Fibroblast of skin of back (primary cell): ENCODE measurements around the gene GGT7.
"Not testable (repeated sequence)": the region's sequence is repeated elsewhere in the genome, so short reads cannot be mapped to it uniquely, and the experiment has no call there.

Experiments used
- DNase-seq: peaks from one replicate; pipeline ENCODE4 v3.0.0-alpha.2; 2013

GGT7 gene

DNA sequence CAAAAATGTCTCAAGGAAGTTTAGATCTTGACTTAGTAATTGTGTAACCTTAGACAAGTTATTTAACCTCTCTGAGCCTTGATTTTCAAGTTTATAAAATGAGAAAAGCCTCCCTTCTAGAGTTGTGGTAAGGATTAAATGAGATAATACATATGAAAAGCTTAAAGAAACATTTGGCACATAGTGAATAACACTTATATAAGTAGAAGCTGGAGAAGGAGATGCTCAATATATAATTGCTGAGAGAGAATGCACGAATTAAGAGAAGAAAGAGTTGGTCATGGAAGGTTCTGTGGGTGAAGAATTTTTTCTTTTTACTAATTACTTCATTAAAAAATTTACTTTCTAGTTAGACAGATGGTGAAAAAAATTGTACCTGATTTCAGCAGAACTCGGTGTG, 9.0 kb upstream of the GGT7 start:
- no peak for DNase-seq

DNA sequence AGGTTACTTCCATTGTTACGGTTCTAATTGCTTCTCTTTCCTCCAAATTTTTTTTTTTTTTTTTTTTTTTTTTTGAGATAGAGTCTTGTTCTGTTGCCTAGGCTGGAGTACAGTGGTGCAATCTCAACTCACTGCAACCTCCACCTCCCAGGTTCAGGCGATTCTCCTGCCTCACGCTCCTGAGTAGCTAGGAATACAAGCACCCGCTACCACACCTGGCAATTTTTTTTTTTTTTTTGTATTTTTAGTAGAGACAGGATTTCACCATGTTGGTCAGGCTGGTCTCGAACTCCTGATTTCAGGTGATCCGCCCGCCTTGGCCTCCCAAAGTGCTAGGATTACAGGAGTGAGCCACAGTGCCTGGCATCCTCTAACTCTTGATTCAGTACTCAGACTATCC, 8.3 kb upstream of the GGT7 start:
- DNase-seq = not testable (repeated sequence)

DNA sequence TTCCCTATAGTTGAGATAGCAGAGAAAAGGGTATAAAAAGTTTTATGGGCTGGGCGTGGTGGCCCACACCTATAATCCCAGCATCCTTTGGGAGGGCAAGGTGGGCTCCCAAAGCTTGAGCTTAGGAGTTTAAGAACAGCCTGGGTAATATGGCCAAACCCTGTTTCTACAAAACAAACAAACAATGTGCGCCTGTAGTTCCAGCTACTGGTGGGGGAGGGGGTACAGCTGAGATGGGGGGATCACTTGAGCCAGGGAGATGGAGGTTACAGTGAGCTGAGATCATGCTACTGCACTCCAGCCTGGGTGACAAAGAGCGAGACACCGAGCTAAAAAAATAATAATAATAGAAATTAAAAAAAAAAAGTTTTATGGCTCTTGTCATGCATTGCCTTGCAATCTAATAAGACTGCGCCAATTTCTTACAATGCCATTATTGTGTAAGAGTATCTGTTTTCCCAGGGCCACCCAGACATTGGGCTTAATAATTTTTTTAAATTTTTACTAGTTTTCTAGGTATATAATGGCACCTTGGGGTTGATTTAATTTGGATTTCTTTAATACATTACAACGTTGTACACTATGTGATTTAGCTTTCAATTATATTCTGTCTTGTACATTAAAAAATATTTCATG, 7.7 kb upstream of the GGT7 start:
- no peak for DNase-seq

DNA sequence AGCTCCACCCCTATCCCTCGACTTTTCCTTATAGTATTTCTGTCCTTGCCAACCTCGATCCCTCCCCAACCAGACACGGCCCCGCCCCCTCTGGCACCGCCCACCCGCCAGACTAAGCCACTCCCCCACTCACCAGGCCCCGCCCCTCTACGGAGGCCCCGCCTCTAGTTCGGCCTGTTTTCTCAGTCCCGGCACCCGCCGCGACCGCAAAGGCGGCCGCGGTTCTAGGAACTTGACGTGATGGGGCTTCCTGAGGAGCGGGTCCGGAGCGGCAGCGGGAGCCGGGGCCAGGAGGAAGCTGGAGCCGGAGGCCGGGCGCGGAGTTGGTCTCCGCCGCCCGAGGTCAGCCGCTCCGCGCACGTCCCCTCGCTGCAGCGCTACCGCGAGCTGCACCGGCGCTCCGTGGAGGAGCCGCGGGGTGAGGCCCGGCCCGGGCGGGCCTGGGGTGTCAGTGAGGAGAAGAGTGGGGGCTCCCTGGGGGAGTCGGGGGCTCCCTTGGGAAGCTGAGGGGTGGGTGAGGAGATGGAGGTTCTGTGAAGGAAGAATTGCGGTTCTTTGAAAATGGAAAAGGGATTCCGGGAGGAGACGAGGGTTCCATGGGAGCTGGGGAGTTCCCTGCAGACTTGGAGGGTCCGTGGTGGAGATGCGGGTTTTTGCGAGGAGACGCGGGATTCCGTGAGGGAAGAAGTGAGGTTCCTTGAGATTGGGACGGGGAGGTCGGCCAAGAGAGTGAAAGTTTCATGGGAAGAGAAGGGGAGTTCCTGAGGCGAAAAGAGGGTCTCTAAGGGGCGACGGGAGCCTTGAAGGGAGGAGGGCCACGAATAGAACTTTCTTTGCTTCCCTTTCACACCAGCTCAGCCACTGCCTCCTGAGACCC, 4.0 kb upstream of the GGT7 start, which contains the start of gene ACSS2:
Gene ACSS2, plus strand, starts transcription at position 207 of the 877 bp plus-strand sequence. Its CDS starts 34 bp downstream, at position 241.
- DNase-seq = no peak

DNA sequence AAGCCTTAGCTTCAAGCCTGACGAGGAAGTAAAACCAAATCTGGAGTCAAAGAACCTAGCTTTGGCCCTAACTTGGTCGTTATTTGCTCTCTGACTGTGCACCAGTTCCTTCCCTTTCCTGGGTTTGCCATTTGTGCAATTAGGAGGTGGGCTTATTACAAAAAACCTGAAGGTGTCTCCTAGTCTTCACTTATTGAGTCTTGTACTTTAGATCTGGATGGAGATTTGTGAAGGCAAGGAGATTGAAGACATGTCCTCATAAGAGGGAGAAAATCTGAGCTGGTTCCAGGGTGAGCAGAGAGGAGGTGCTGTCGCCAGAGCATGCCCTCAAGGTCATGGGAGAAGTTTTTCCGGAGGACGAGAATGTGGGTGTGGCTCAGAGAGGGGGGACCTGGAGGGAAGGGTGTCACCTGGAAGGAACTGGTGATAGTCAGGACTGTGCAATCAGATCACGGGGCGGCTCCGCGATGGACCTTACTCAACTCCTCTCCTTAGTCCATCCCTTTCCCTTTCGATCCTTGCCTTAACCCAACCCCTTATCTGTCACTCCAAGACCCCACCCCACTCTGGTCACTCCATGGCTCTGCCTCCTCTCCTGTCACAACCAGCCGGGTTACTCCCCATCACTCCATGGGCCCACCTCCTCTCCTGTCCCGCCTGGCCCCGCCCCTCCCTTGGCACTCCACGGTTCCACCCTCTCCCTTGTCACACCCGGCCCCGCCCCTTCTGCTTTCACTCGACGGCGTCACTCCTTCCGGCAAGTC, 3.2 kb upstream of the GGT7 start:
- DNase-seq = peak; percentile 98

DNA sequence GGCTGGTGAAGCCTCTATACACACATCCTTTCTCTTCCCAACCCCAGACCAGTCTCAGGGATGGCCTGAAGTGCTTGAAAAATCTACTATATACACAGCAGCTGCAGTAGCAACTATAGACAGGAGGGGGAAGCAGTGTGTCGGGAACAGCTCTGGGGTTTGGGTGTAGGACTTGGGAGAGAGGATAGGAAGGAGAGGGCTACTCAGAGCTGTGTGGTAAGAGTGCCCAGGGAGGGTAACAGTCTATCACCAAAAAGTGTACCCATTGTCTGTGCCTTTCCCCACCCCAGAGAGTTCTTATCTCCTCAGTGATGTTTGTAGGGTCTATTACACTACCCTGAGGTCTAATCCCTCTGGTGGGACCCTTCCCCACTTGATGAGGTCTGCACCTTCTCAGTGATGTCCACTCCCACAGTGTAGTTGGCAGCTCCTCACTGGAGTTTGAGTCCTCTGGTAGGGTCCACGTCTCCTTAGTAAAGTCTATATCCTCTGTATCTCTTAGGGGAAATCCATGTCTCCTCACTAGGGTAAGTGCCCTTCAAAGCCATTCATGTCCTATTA, 1.5 kb upstream of the GGT7 start:
- DNase-seq = peak; percentile 85

DNA sequence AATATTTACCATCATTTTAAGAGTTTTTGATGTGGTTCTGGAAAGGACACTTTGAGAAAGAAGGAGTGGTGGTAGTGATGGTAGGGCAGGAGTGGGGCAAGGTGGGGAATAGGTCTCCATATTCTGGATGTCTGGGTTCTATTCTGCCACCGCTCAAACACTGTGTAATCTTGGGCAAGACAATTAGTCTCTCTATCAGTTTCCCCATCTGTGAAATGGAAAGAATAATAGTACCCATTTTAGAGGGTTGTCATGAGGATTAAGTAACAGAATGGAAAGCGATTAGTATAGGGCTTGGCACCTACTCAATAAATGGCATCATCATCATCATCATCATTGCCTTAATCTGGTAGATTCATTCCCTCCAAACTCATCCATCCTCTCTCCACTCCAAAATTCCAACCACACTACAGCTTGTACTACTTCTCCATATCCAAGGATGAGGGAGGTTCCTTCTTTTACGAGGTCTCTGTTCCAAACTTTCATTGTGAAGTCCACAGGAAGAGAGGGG, 982 bp upstream of the GGT7 start:
- no peak for DNase-seq

DNA sequence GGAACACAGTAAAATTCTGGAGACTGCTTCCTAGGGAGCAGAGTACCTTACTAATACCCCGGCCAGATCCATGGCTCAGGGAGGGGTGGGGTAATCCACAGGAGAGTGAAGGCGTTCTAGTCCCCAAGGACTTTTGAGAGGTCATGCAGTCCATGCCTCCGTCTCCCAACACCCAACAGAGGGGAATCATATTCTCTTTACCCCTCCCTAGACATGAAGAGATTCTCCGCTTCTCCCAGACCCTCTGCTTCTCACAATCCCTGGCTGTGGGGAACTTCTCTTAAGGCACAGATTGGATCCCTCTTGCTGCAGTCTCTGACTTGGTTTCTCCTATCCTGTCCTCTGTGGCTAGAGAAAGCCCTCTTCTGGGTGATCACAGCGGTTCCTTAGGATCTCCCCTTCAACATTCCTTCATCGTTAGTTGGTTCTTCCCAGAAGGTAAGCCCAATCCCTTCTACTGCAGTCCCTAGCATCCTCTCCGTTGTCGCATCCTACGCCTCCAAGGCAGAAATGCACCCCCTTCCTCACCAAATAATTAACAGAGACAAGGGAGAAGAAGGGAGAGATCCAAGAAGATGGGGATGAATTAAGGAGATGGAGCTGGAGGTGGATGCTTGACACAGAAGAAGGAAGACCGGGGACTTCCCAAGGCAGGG, 562 bp downstream of the GGT7 start:
- no peak for DNase-seq

DNA sequence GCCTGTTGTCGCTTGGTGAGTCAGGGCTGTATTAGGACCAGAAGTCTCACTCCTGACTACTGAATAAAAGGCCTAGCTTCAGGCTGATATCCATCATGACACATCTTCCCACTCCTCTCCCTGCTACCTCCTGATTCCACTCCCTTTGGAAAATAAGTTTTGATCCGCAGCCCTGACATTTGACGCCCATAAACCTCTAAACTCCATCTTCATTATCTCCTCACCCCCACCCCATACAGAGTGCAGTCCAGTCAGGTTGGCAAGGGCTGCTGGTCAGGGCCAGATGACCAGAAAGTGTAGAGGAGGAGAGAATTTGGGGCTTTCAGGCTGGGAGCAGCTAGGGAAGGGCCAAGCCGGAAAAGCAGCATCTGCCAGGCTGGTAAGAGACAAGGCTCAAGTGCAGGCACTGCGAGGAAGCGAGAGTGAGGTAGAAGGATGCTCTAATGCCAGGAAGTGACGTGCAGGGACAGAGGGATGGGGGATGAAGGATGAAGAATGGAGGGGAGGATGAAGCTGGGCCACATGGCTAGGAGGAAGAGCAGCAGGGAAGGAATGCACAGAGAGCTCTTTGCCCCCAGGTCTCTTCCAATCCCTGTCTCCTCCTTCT, 1.2 kb downstream of the GGT7 start:
- no peak for DNase-seq

DNA sequence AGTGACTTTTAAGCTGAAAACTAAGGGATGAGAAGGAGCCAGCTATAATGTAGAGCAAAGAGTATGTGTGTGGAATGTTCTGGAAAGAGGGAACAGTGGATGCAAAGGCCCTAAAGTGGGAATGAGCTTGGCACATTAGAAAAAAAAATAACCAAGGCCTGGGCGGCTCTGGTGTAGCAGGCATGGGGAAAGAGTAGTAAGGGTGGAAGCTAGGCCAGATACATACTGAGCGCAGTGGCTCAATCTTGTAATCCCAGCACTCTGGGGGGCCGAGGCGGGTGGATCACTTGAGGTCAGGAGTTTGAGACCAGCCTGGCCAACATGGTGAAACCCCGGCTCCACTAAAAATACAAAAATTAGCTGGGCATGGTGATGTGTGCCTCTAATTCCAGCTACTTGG, 8.4 kb downstream of the GGT7 start:
- DNase-seq = no peak

DNA sequence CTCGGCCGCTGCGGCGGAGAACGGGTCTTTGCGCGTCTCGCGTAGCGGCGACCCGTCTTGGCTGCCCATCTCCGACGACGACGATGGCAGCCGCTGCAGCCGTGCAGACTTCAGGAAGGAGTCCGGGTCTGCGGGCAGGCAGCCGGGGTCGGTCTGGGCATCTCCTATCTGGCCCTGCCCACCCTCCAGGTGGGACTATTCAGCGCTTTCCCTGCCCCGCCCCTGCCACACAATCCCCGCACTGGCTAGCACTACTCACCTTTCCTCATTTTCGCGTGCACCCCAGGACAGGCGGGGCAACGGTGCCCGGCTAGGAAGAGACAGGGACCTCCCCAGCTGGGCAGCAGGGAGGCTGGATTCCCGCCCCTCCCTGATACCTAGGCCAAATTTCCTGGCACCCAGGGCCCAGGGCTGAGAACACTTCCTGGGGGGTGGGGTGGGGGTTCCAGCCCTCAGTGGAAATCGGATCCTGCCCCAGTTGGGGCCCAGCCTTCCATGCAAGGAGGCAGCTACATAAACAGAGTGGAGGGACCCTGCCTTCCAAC, 9.2 kb downstream of the GGT7 start:
- DNase-seq = no peak

DNA sequence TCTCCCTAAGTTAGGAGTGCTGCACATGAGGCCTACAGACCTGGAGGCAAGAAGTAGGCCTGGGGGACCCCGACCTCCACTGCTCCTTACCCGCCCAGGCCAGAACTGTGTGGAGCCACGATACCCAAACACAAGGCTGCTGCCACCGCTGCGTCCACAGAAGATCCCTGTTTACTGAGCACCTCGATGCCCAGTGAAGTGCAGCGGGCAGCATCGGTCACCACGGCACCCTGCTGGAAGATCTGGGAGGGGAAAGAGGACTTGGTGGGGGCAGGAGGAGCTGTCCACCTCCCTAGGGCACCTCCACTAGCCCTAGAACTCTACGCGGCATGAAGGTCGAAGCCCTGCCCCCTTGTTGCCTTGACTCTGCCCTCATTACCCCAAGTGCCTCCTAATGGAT, 9.9 kb downstream of the GGT7 start:
- no peak for DNase-seq

DNA sequence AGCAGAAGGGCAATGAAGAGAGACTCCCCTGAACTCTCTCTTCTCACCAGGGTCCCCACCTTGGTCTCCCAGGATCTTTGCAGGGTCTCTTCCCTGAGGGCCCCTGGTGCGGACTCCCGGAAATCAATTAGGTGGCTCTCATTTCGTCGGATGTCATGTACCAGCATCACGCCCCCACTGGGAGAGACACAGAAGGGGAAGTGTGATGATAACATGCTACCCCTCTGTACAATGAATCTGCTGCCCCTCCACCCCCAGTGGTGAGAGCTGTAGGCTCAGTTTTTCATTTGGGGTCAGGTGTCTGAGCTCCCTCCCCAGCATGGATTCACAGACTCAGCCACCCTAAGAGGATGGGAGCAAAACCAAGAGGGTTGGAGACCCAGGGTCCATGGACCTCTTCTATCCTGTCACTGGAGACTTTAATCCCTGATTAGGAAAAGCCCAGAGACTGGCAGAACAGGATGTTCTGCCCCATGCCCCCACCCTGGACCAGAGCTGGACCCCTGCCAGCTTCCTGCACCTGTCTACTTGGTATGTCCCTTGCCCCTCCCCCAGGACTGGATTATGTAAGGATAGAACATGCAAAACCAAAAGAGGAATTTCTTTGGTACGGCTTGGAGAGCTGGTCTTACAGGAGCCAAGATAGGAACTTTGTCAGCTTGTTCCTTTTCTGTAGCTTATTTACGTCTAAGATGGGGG, 11.1 kb downstream of the GGT7 start:
- no peak for DNase-seq

DNA sequence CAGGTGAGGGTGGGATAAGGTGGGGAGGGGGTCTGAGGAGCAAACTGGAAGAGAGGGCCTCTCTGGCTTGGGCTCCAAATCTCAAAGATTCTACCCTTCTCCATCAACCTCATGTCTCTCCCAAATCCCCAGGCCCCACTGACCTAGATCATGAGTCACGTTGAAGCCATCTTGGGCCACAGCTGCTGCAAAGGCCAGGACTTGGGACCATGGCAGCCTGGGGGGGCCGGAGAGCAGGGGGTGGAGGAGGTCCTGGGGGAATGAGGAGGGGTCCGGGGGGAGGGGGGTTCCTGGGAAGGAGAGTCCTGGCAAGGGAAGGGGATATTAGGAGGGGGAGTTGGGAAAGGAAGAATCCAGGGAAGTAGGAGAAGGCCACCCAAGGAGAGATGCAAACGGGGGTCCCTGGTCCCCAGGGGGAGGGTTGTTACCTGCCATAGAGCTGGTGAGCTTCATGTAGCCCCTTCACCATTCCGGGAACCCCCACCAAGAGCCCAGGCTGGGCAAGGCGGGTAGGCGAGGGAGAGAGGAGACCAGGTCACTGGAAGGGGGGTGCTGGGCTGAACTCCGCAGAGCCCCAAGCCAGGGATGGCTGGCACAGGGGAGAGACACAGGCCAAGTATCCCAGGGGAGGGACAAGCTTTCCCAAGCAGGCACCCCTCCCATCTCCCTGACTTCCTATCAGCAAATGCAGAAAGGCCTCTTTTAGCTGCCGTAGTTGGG, 12.7 kb downstream of the GGT7 start:
- no peak for DNase-seq

DNA sequence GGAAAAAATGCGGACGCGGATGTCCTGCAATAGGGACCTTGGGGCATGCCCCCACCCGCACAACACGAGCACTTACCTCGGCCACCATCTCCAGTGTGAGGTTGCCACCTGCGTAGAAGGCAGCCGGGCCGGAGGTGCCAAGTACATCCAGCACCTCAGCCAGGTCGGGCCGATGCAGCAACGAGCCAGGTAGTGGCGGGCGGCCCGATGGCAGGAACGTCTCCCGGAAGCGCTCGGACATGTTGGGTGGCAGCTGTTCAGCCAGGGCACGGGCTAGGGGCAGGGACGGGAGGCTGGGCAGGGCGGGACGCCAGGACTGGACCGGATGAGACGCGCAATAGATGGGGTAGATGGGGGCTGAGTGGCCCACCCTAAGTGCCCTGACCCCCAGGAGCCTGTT, 13.3 kb downstream of the GGT7 start:
- no peak for DNase-seq

DNA sequence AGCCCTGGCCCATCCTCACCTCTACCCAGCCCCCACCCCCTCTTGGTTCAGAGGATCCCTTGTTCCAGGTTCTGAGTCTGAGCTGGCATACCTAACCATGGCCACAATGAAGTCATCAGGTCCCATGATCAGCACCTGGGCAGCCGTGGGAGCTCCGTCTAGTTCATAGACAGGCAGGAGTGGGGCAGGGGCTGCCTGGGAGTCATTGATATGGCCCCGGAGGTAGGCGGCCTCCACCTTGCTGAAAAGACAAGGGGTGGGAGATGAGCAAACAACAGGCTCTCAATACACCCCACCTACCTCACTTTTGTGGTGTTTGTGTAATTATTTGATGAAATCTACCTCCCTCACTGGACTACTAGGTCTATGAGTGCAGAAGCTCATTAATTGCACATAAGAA, 20.4 kb downstream of the GGT7 start:
- no peak for DNase-seq

DNA sequence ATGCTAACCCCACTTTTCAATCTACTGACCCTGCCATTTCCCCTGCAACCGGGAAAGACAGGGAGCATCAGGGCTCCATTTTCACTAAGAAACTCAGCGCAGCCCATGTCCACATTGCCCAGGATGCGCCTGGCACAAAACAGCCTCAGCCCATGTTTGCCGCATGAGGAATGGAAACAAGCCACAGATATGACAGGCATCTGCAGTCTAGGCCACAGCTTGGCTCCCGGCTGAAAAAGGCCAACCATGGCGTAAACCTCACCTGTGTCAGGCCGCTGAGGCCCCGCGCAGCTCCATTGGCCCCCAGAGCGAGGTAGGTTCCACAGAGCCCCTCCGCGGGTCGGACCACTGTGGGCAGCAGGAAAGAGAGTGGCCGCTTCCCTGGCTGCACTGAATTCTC, 21.7 kb downstream of the GGT7 start:
- DNase-seq = no peak

DNA sequence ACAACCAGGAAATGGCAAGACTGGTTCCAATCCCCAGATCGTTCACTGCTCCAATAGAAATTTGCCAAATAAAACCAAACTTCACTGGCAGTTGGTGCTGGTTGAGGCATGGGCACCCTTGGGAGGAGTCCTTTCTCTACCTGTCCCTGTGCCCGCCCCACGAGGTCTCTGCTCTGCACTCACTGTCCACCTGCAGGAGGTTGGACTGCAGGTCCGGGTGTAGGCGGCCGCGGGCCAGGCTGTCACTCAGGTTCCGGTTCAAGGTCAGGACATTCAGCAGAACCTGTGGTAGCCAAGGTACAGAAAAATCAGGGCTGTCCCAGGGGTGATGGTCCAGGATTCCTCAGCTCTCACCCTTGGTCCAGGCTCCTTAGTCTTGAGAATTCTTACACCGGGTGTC, 22.9 kb downstream of the GGT7 start:
- DNase-seq = no peak

DNA sequence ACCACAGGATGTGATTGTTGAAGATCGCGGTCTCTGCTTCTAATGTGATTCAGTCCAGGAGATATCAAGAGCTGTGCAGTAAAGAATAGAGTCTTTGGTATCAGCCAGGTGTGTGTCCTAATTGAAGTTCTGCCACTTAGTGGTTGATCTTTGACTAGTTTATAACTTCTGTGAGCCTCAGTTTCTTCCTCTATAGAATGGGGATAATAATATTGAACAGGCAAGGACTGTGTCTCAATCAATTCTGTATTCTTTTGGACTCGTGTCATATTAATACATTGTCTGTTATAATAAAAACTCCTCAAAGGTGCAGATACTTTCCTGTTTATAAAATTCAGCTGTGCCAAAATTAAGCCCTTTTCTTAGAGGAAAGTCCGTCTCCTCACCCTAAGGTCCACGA, 24.1 kb downstream of the GGT7 start:
- no peak for DNase-seq

DNA sequence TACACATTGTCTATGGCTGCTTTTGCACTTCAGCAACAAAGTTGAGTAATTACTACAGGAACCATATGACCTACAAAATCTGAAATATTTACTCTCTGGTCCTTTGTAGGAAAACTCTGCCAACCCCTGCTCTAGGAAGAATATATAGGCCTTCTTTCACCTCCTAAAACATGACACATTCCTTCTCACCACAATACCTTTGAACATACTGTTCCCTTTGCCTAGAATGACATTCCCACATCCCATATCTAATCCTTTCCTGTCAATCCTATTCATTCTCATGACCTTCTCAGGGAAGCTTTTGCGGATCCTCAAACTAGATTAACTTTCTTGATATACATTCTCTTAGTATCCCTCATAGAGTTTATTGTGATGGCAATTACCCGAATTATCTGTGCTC, 29.2 kb downstream of the GGT7 start:
- DNase-seq = no peak
